PC-9 (cell line): Measurements from ENCODE around the gene EPB41L2. TPM values are rescaled to one million over a fixed set of nuclear protein-coding genes. Genes with fewer than 3 reads are reported as not detected.

Experiments
- BruUV-seq: library from RNA; stranded (reverse); fragments of 400-500 nt; replicated peaks from 2 replicates; lab custom pipeline; 2021; lab: Mats Ljungman, UMichigan
- CTCF ChIA-PET: fragments of 300-600 bp; sonication (Branson Sonifier 250); formaldehyde crosslinking; loops from one replicate; lab custom pipeline; 2022; ENCODE audit warnings: antibody characterized with exemption; lab: Charles Lee
- POLR2A ChIA-PET: fragments of 300-600 bp; sonication (Branson Sonifier 250); formaldehyde crosslinking; loops from one replicate; lab custom pipeline; 2022; ENCODE audit warnings: antibody characterized with exemption; ENCODE audit not compliant: unreplicated experiment; lab: Charles Lee
- DNase-seq, 2 experiments: peaks; one replicate each; pipeline versions ENCODE4 v3.0.0 to v3.0.0-alpha.2; 2015 to 2022; ENCODE audit warnings: mixed read lengths in 1 of 2
- H2AFZ ChIP-seq: fragments of 200-600 bp; sonication (generic); 2 replicates; pipeline ENCODE4 v1.8.1; 2017; ENCODE audit warnings: antibody characterized with exemption
- H3F3A ChIP-seq: fragments of 200-600 bp; sonication (generic); 2 replicates; pipeline ENCODE4 v1.8.1; 2017; ENCODE audit warnings: antibody characterized with exemption, mild to moderate bottlenecking, low read depth; ENCODE audit not compliant: insufficient read depth
- H3K27ac ChIP-seq: fragments of 200-600 bp; sonication (generic); 2 replicates; pipeline ENCODE4 v1.6.1; 2016; ENCODE audit warnings: mixed run types
- H3K27me3 ChIP-seq: fragments of 200-600 bp; sonication (generic); 2 replicates; pipeline ENCODE4 v1.6.1; 2016; ENCODE audit warnings: low read depth, mixed run types; ENCODE audit not compliant: insufficient read depth
- H3K36me3 ChIP-seq: fragments of 200-600 bp; sonication (generic); 2 replicates; pipeline ENCODE4 v1.6.1; 2016; ENCODE audit warnings: low read depth, mixed run types
- H3K4me1 ChIP-seq: fragments of 200-600 bp; sonication (generic); replicated peaks from 2 replicates; pipeline ENCODE4 v1.6.1; 2016; ENCODE audit warnings: mixed run types; ENCODE audit not compliant: insufficient read depth
- H3K4me2 ChIP-seq: fragments of 200-600 bp; sonication (generic); 2 replicates; pipeline ENCODE4 v1.6.1; 2017; ENCODE audit warnings: mixed run types
- H3K4me3 ChIP-seq: fragments of 200-600 bp; sonication (generic); 2 replicates; pipeline ENCODE4 v1.6.1; 2016; ENCODE audit warnings: mixed run types
- H3K79me2 ChIP-seq: fragments of 200-600 bp; sonication (generic); 2 replicates; pipeline ENCODE4 v1.6.1; 2017; ENCODE audit warnings: low read depth, mixed run types
- H3K9me2 ChIP-seq: fragments of 200-600 bp; sonication (generic); 2 replicates; pipeline ENCODE4 v1.8.1; 2017; ENCODE audit warnings: mild to moderate bottlenecking; ENCODE audit not compliant: insufficient read depth
- H3K9me3 ChIP-seq: fragments of 200-600 bp; sonication (generic); 2 replicates; pipeline ENCODE4 v1.8.1; 2016; ENCODE audit warnings: low read depth; ENCODE audit not compliant: insufficient read depth
- H4K20me1 ChIP-seq: fragments of 200-600 bp; sonication (generic); 2 replicates; pipeline ENCODE4 v1.8.1; 2017; ENCODE audit not compliant: insufficient read depth
- CTCF ChIP-seq: fragments of 200-600 bp; sonication (generic); conservative IDR thresholded peaks from 2 replicates; pipeline ENCODE4 v1.6.1; 2017; ENCODE audit warnings: mixed run types, antibody characterized with exemption, mild to moderate bottlenecking, moderate library complexity
- EZH2 ChIP-seq: fragments of 200-600 bp; sonication (generic); IDR thresholded peaks from 2 replicates; pipeline ENCODE4 v1.8.0; 2017; ENCODE audit warnings: antibody characterized with exemption, low read depth
- intact Hi-C: fragments of 100-400 bp; cut with micrococcal nuclease; formaldehyde crosslinking; loops from one replicate; pipeline ENCODE4 v1.10.0; 2022; ENCODE audit not compliant: unreplicated experiment
- total RNA-seq: library from RNA; stranded (reverse); gene quantifications from 2 replicates; pipeline ENCODE4 v1.2.3, GENCODE V29; 2021

Gene EPB41L2
- total RNA-seq, 1 experiment from 2014 or later, result 67.4 TPM

GRCh38 chr6:130934848-130935585 is 128.0 kb downstream of the EPB41L2 start:
- intact Hi-C loops, result no loop called here
- Histone ChIP-seq H3K27ac (no peak overlapping the region), H3K36me3 (no peaks in the 10 kb centered on the region), H3K9me3 (no peaks in the 10 kb centered on the region), H3K27me3 (no peaks in the 10 kb centered on the region), H3K79me2 (no peaks in the 10 kb centered on the region), H3K9me2 (no peaks in the 10 kb centered on the region), H3K4me3 (no peak overlapping the region), H3F3A (no peaks in the 10 kb centered on the region; the same call in 1 of the 2 replicates), H3K4me1 (0 out of 2 replicates have a peak, but pooled peaks cover 13% of the 10 kb centered on the region), H3K4me2 (no peak overlapping the region), H4K20me1 (no peaks in the 10 kb centered on the region), H2AFZ (no peak overlapping the region)
- TF ChIP-seq CTCF, result no peak
- TF ChIP-seq EZH2, result no peak
- DNase-seq, result peak in 1 of 2 experiments; percentile 11
- POLR2A ChIA-PET, result no interaction called here
- CTCF ChIA-PET, result no interaction called here
- no TSS peak for BruUV-seq

GRCh38 chr6:130933712-130934200 is 129.3 kb downstream of the EPB41L2 start:
- Histone ChIP-seq H2AFZ (no peak overlapping the region), H3K27me3 (no peaks in the 10 kb centered on the region), H3K27ac (no peak overlapping the region), H3K36me3 (no peaks in the 10 kb centered on the region), H4K20me1 (no peaks in the 10 kb centered on the region), H3K79me2 (no peaks in the 10 kb centered on the region), H3K9me3 (no peaks in the 10 kb centered on the region), H3K4me3 (no peak overlapping the region), H3K4me1 (0 out of 2 replicates have a peak, but pooled peaks cover 13% of the 10 kb centered on the region), H3F3A (no peaks in the 10 kb centered on the region; the same call in 1 of the 2 replicates), H3K9me2 (no peaks in the 10 kb centered on the region), H3K4me2 (no peak overlapping the region)
- CTCF ChIA-PET, result no interaction called here
- intact Hi-C loops, result no loop called here
- TF ChIP-seq CTCF (no peak), EZH2 (no peak)
- POLR2A ChIA-PET, result no interaction called here
- no TSS peak for BruUV-seq
- peak in 1 of 2 experiments; percentile 31 for DNase-seq

DNA sequence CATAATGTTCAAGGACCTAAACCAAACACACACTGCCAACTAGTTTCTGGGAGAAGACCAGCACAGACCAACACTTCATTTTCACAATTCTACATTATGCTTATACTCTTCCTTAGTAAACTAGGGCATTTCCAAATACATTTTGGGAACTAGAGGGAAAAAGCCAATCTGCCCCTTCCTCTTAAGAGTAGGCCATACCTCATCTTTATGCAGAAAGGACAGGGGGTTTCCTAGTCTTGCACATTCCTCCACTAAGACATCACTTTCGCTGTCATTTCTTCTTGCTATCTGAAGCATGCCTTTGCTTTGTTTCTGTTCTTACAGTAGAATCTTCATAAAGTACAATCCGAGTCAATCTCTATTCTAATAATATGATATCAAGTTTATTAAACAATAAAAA is 130.1 kb downstream of the EPB41L2 start:
- Histone ChIP-seq H3K27ac (no peak overlapping the region), H3F3A (no peaks in the 10 kb centered on the region), H2AFZ (no peak overlapping the region), H3K9me3 (no peaks in the 10 kb centered on the region), H3K79me2 (no peaks in the 10 kb centered on the region), H3K4me1 (0 out of 2 replicates have a peak, but pooled peaks cover 6% of the 10 kb centered on the region), H4K20me1 (no peaks in the 10 kb centered on the region), H3K4me3 (no peak overlapping the region), H3K4me2 (no peak overlapping the region), H3K36me3 (no peaks in the 10 kb centered on the region), H3K9me2 (no peaks in the 10 kb centered on the region), H3K27me3 (no peaks in the 10 kb centered on the region)
- TF ChIP-seq CTCF, result no peak
- no peak for TF ChIP-seq EZH2
- no peak for DNase-seq
- CTCF ChIA-PET, result no interaction called here
- intact Hi-C loops, result no loop called here
- POLR2A ChIA-PET, result no interaction called here
- BruUV-seq, result no TSS peak
